Colonic mucosa (tissue), 4 donors: ENCODE measurements around the gene ERBB3. TPM values are rescaled to one million over a fixed set of nuclear protein-coding genes. Genes with fewer than 3 reads are reported as not detected.

Source experiments
- DNase-seq: peaks from one replicate; pipeline ENCODE4 v3.0.0-alpha.2; 2020
- H3K27ac ChIP-seq: fragments of 200-600 bp; one replicate; pipeline ENCODE4 v1.8.0; 2021
- H3K27me3 ChIP-seq: fragments of 200-600 bp; one replicate; pipeline ENCODE4 v1.8.0; 2021
- H3K36me3 ChIP-seq: fragments of 200-600 bp; one replicate; pipeline ENCODE4 v1.8.0; 2021
- H3K4me1 ChIP-seq: fragments of 200-600 bp; one replicate; pipeline ENCODE4 v1.8.0; 2021; ENCODE audit warnings: mild to moderate bottlenecking
- H3K4me3 ChIP-seq: fragments of 200-600 bp; one replicate; pipeline ENCODE4 v1.8.0; 2021
- H3K9ac ChIP-seq, 2 donors: one replicate each; pipeline ENCODE4 v1.7.0; 2013; ENCODE audit warnings: control low read depth in 2 of 2, low read depth in 2 of 2, low read length in 2 of 2
- H3K9me3 ChIP-seq: fragments of 200-600 bp; one replicate; pipeline ENCODE4 v1.8.0; 2021
- intact Hi-C: fragments of 100-400 bp; cut with DNase I; formaldehyde crosslinking; loops from one replicate; pipeline ENCODE4 v1.14.1; 2022
- total RNA-seq, 2 donors: library from RNA; stranded (reverse); fragmentation: NEBNext Ultra II Directional in 1 of 2; extraction: Animal tissue kit (Norgen Biotek cat#: 25700) in 1 of 2; gene quantifications; one replicate each; pipeline ENCODE4 v1.2.1, GENCODE V29; 2021
- TF ChIP-seq, protein P1 (sequence below): fragments of 200-600 bp; IDR thresholded peaks from one replicate; pipeline ENCODE4 v1.8.0; 2022; ENCODE audit warnings: antibody characterized with exemption, mild to moderate bottlenecking
- donor health status: healthy.
- donor health status: DM: no; HTN: no; CAD: no.
- donor health status: DM: no; HTN: no; CAD: no.

The ERBB3 gene
- total RNA-seq, 2 donors from 2014 or later = 158 to 206 TPM

DNA sequence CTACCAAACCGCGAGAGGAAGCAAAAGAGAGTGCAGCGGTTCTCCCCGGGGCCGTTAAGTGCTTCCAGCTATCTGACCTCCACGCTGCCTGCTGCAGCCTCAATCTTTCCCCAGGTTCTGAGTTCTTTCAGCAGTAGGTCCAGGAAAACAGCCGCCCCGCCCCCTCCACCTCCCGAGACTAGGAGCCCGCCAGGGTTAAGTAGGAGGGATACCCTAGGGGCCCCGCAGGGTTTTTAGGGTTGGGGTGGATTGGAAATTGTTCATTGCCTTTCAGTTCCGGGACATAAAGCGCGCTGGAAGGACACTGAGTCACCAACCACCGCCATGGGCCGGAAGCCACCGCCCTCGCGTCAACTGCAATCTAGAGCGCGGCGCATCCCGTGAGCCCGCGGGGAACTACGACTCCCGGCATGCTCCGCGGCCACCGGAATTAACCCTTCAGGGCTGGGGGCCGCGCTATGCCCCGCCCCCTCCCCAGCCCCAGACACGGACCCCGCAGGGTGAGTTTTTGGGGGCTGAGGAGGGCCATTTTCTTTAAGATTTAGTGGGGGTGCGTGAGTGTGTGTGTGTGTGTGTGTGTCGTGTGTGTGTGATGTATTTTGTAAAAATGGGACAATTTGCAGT, 72.3 kb downstream of the ERBB3 start, which contains the start of gene MYL6B:
Gene MYL6B (plus strand): TSS at position 456 of the 624 bp plus-strand sequence. CDS start 1,332 bp downstream, outside the sequence.
- peak within 1 kb of the TSS; percentile 42 for H3K4me3 ChIP-seq

More for the DNA sequence above, 72.3 kb downstream of the ERBB3 start, which contains the start of gene MYL6B:
- DNase-seq = peak; percentile 95
- Histone ChIP-seq H3K27ac (peak within 1 kb of the TSS; percentile 98), H3K9ac (peak within 1 kb of the TSS; percentile 75 to 92), H3K36me3 (no peaks in the 10 kb centered on the region), H3K4me1 (peaks cover 12% of the 10 kb centered on the region), H3K9me3 (no peaks in the 10 kb centered on the region), H3K27me3 (no peaks in the 10 kb centered on the region)
- TF ChIP-seq, protein P1, sequence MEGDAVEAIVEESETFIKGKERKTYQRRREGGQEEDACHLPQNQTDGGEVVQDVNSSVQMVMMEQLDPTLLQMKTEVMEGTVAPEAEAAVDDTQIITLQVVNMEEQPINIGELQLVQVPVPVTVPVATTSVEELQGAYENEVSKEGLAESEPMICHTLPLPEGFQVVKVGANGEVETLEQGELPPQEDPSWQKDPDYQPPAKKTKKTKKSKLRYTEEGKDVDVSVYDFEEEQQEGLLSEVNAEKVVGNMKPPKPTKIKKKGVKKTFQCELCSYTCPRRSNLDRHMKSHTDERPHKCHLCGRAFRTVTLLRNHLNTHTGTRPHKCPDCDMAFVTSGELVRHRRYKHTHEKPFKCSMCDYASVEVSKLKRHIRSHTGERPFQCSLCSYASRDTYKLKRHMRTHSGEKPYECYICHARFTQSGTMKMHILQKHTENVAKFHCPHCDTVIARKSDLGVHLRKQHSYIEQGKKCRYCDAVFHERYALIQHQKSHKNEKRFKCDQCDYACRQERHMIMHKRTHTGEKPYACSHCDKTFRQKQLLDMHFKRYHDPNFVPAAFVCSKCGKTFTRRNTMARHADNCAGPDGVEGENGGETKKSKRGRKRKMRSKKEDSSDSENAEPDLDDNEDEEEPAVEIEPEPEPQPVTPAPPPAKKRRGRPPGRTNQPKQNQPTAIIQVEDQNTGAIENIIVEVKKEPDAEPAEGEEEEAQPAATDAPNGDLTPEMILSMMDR = no peak
- intact Hi-C loops = no loop called here

Other genes with a start within 250 kb of the ERBB3 start
- 1 to 10 TPM; 2.1 to 2.7 TPM for gene MMP19, start 237.2 kb upstream of the ERBB3 start, total RNA-seq
- gene PYM1, start 152.3 kb upstream of the ERBB3 start, total RNA-seq = 10 to 100 TPM; 44.0 to 49.3 TPM
- gene DGKA, start 149.0 kb upstream of the ERBB3 start, total RNA-seq = 10 to 100 TPM; 80.2 to 91.2 TPM
- gene PMEL, start 114.1 kb upstream of the ERBB3 start, total RNA-seq = 1 to 10 TPM; 3.4 to 3.8 TPM
- 10 to 100 TPM; 20.9 to 48.9 TPM for gene CDK2, start 113.3 kb upstream of the ERBB3 start, total RNA-seq
- 100 to 1,000 TPM; 112 to 178 TPM for gene RAB5B, start 106.1 kb upstream of the ERBB3 start, total RNA-seq
- gene SUOX, start 82.9 kb upstream of the ERBB3 start, total RNA-seq = 10 to 100 TPM; 25.8 to 35.8 TPM
- 1 to 10 TPM; 4.7 to 5.6 TPM for gene IKZF4, start 59.1 kb upstream of the ERBB3 start, total RNA-seq
- gene RPS26, start 38.2 kb upstream of the ERBB3 start, total RNA-seq = 10 to 100 TPM; 53.1 to 80.5 TPM
- gene PA2G4, start 24.4 kb downstream of the ERBB3 start, total RNA-seq = 100 to 1,000 TPM in 1 of 2 donors, 10 to 100 TPM in 1; 69.6 to 155 TPM
- 1,000 to 10,000 TPM; 3,248 to 3,669 TPM for gene RPL41, start 36.5 kb downstream of the ERBB3 start, total RNA-seq
- 1 to 10 TPM; 3.5 to 6.1 TPM for gene ZC3H10, start 38.1 kb downstream of the ERBB3 start, total RNA-seq
- 10 to 100 TPM; 63.9 to 72.8 TPM for gene ESYT1, start 48.1 kb downstream of the ERBB3 start, total RNA-seq
- gene MYL6B, start 72.4 kb downstream of the ERBB3 start, total RNA-seq = 10 to 100 TPM; 18.6 to 19.1 TPM
- gene MYL6, start 78.2 kb downstream of the ERBB3 start, total RNA-seq = 1,000 to 10,000 TPM; 1,641 to 1,922 TPM
- gene SMARCC2, start 109.3 kb downstream of the ERBB3 start, total RNA-seq = 10 to 100 TPM; 80.1 to 84.2 TPM
- 10 to 100 TPM; 29.0 to 36.0 TPM for gene RNF41, start 141.8 kb downstream of the ERBB3 start, total RNA-seq
- gene NABP2, start 144.2 kb downstream of the ERBB3 start, total RNA-seq = 10 to 100 TPM; 30.3 to 68.4 TPM
- gene SLC39A5, start 149.9 kb downstream of the ERBB3 start, total RNA-seq = 100 to 1,000 TPM; 158 to 163 TPM
- 10 to 100 TPM; 39.3 to 57.7 TPM for gene ANKRD52, start 178.2 kb downstream of the ERBB3 start, total RNA-seq
- gene COQ10A, start 186.8 kb downstream of the ERBB3 start, total RNA-seq = 1 to 10 TPM; 4.2 to 4.5 TPM
- 100 to 1,000 TPM; 367 to 437 TPM for gene CS, start 220.2 kb downstream of the ERBB3 start, total RNA-seq
- gene CNPY2, start 235.8 kb downstream of the ERBB3 start, total RNA-seq = 100 to 1,000 TPM in 1 of 2 donors, 10 to 100 TPM in 1; 76.8 to 144 TPM